ENCODE data around the gene IFNAR1. TPM values are rescaled to one million over a fixed set of nuclear protein-coding genes. Genes with fewer than 3 reads are reported as not detected.
"Not testable (repeated sequence)": the region's sequence is repeated elsewhere in the genome, so short reads cannot be mapped to it uniquely, and the experiment has no call there.

Gene IFNAR1
- total and polyA plus RNA-seq, 2 donors (not counting 1 experiment from before 2014, with no cell fraction given): 17.5 to 23.1 TPM

DNA sequence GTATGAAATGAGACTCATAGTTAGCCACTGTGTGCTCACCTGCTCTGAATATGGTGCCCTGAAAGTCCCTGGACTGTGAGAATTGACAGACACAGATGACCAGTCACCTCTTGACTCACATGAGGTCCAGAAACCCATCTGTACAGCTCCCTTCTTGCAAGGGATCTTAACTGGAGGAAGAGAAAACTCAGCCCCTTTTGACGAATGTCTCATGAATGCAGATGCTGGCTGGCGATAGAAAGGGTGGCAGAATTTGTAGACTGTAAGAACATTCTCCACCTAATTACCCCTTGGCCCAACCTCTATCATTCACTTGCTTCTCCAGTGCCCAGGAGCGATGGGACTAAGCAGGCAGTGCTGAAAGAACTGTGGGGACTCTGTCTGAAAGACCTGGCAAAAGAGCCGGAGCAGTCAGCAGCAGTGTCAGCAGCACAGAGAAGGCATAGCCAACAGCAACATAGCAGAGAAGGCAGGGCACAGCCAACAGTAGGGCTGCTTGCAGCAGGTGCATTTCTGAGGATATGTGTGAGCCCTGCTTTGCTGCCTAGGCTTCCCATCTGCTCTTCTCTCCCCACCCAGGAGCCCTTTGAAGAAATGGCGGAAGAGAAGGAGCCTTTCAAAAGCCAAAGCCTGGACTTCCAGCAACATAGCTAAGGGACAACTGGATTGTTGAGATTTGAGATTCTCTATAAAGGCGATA lies 52.6 kb downstream of the IFNAR1 start:
- no peaks in the 10 kb centered on the region for H4K20me1 ChIP-seq (ENCODE audit: control insufficient read depth, extremely low read depth, insufficient read depth, low read length)

DNA sequence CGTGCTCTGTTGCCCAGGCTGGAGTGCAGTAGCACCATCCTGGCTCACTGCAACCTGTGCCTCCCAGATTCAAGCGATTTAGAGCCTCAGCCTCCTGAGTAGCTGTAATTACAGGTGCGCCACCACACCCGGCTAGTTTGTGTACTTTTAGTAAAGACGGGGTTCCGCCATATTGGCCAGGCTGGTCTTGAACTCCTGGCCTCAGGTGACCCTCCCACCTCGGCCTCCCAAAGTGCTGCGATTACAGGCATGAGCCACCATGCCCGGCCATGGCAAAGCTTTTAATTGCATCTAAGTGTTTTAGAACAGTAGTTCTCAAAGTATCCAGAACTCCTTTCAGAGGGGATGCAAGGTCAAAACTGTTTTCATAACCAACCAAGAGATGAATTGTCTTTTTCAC lies 53.3 kb downstream of the IFNAR1 start:
- Histone ChIP-seq H3K27me3 (ENCODE audit: control insufficient read depth, insufficient read depth, low read length) (no peaks in the 10 kb centered on the region), H3K36me3 (ENCODE audit: control insufficient read depth, insufficient read depth, low read length) (no peaks in the 10 kb centered on the region), H3K79me2 (ENCODE audit: control insufficient read depth, insufficient read depth, low read length) (no peaks in the 10 kb centered on the region), H3K9me3 (ENCODE audit: control insufficient read depth, insufficient read depth, low read depth, low read length) (no peaks in the 10 kb centered on the region), H3K9ac (ENCODE audit: insufficient read depth, low read length) (no peak overlapping the region), H3K4me3 (replicated peaks in 1 of 4; ENCODE audit: control extremely low read depth in 1 of 4, insufficient read depth in 1 of 4, low read depth in 3 of 4, low read length in 4 of 4) (no peak overlapping the region), H2AFZ (ENCODE audit: low read length) (no peak overlapping the region), H3K27ac (ENCODE audit: insufficient read depth, low read length) (no peak overlapping the region), H3K4me1 (ENCODE audit: control insufficient read depth, extremely low read depth, insufficient read depth, low read length) (peaks cover 8% of the 10 kb centered on the region), H3K4me2 (ENCODE audit: extremely low read depth, insufficient read depth, low read length) (no peak overlapping the region), H4K20me1 (ENCODE audit: control insufficient read depth, extremely low read depth, insufficient read depth, low read length) (no peaks in the 10 kb centered on the region)
- TF ChIP-seq EZH2 (IDR thresholded peaks at IDR 0.05; ENCODE audit: low read length, missing control alignments): no peak
- TF ChIP-seq, protein P1, sequence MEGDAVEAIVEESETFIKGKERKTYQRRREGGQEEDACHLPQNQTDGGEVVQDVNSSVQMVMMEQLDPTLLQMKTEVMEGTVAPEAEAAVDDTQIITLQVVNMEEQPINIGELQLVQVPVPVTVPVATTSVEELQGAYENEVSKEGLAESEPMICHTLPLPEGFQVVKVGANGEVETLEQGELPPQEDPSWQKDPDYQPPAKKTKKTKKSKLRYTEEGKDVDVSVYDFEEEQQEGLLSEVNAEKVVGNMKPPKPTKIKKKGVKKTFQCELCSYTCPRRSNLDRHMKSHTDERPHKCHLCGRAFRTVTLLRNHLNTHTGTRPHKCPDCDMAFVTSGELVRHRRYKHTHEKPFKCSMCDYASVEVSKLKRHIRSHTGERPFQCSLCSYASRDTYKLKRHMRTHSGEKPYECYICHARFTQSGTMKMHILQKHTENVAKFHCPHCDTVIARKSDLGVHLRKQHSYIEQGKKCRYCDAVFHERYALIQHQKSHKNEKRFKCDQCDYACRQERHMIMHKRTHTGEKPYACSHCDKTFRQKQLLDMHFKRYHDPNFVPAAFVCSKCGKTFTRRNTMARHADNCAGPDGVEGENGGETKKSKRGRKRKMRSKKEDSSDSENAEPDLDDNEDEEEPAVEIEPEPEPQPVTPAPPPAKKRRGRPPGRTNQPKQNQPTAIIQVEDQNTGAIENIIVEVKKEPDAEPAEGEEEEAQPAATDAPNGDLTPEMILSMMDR (conservative IDR thresholded peaks at IDR 0.05 in 1 of 2, IDR thresholded peaks at IDR 0.05 in 1 of 2; ENCODE audit: low read depth in 1 of 2, low read length in 2 of 2): no peak
- no peak for DNase-seq (ENCODE audit: low read depth in 2 of 2)

More for the DNA sequence above, 52.6 kb downstream of the IFNAR1 start:
- Histone ChIP-seq H2AFZ (ENCODE audit: low read length) (no peak overlapping the region), H3K36me3 (ENCODE audit: control insufficient read depth, insufficient read depth, low read length) (no peaks in the 10 kb centered on the region), H3K4me1 (ENCODE audit: control insufficient read depth, extremely low read depth, insufficient read depth, low read length) (peaks cover 8% of the 10 kb centered on the region), H3K9ac (ENCODE audit: insufficient read depth, low read length) (no peak overlapping the region), H3K4me3 (replicated peaks in 1 of 4; ENCODE audit: control extremely low read depth in 1 of 4, insufficient read depth in 1 of 4, low read depth in 3 of 4, low read length in 4 of 4) (no peak overlapping the region), H3K9me3 (ENCODE audit: control insufficient read depth, insufficient read depth, low read depth, low read length) (no peaks in the 10 kb centered on the region), H3K27me3 (ENCODE audit: control insufficient read depth, insufficient read depth, low read length) (no peaks in the 10 kb centered on the region), H3K4me2 (ENCODE audit: extremely low read depth, insufficient read depth, low read length) (no peak overlapping the region), H3K27ac (ENCODE audit: insufficient read depth, low read length) (no peak overlapping the region), H3K79me2 (ENCODE audit: control insufficient read depth, insufficient read depth, low read length) (no peaks in the 10 kb centered on the region)
- no peak for DNase-seq (ENCODE audit: low read depth in 2 of 2)
- no peak for TF ChIP-seq EZH2 (IDR thresholded peaks at IDR 0.05; ENCODE audit: low read length, missing control alignments)
- TF ChIP-seq, protein P1 (conservative IDR thresholded peaks at IDR 0.05 in 1 of 2, IDR thresholded peaks at IDR 0.05 in 1 of 2; ENCODE audit: low read depth in 1 of 2, low read length in 2 of 2): no peak

DNA sequence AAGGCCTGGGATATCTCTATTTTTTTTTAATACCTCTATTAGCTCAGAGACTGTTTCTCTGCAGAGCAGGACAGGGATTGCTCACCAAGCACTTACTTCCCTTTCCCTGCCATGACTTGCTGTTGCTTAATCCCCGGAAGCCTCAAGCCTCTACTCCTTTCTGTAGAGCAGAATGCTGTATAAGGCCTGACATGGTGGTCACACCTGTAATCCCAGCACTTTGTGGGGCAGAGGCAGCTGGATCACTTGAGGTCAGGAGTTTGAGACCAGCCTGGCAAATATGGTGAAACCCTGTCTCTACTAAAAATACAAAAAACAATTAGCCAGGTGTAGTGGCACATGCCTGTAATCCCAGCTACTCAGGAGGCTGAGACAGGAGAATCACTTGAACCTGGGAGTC lies 55.2 kb downstream of the IFNAR1 start:
- not testable (repeated sequence) for H3K4me3 ChIP-seq (replicated peaks in 1 of 4; ENCODE audit: control extremely low read depth in 1 of 4, insufficient read depth in 1 of 4, low read depth in 3 of 4, low read length in 4 of 4); H3K27me3 ChIP-seq (ENCODE audit: control insufficient read depth, insufficient read depth, low read length); H3K36me3 ChIP-seq (ENCODE audit: control insufficient read depth, insufficient read depth, low read length); H2AFZ ChIP-seq (ENCODE audit: low read length); H3K9ac ChIP-seq (ENCODE audit: insufficient read depth, low read length); H3K79me2 ChIP-seq (ENCODE audit: control insufficient read depth, insufficient read depth, low read length); H4K20me1 ChIP-seq (ENCODE audit: control insufficient read depth, extremely low read depth, insufficient read depth, low read length); H3K9me3 ChIP-seq (ENCODE audit: control insufficient read depth, insufficient read depth, low read depth, low read length)
- DNase-seq (ENCODE audit: low read depth in 2 of 2): peak; percentile 70 to 74
- H3K4me1 ChIP-seq (ENCODE audit: control insufficient read depth, extremely low read depth, insufficient read depth, low read length): peaks cover 12% of the 10 kb centered on the region
- H3K27ac ChIP-seq (ENCODE audit: insufficient read depth, low read length): peak overlapping the region; percentile 18
- H3K4me2 ChIP-seq (ENCODE audit: extremely low read depth, insufficient read depth, low read length): peak overlapping the region; percentile 25

Measured in fibroblast of lung (primary cell).